ENCODE results near the gene PLCL2. TPM values are rescaled to one million over a fixed set of nuclear protein-coding genes. Genes with fewer than 3 reads are reported as not detected.

PLCL2 gene
- total and polyA plus RNA-seq, 2 donors (not counting 1 experiment from before 2014, with no cell fraction given), result 4.0 to 11.9 TPM

DNA sequence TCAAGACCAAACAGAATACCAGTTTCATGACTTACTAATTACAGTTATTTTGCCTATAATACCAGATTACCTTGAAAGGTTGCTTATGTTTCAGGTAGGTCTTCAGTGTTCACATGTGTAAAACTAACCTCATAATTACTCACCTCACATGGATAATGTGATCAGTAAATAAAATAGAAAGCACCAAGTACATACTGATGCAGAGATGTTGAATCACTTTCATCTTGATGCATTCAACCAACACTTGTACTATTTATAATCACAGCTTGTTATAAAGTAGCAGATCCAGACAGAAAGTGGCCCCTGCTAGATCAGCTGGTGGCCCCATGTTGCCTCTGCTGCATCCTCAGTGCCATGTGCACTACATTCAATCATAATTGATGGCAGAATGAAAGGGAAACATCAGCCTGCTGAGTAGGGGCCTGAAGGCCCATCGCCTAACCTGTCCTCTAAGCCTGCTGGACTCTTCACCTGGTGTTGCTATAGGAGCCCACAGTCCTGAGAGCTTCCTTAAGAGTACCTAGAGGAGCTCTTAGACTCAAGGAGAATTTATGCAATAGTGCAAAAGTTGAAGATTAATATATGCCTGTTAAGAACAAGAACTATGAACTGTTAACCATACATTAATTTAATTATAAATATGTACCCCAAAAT lies 154.3 kb downstream of the PLCL2 start:
- TF ChIP-seq EZH2 (IDR thresholded peaks at IDR 0.05; ENCODE audit: low read length, missing control alignments), result no peak
- TF ChIP-seq, protein P1, sequence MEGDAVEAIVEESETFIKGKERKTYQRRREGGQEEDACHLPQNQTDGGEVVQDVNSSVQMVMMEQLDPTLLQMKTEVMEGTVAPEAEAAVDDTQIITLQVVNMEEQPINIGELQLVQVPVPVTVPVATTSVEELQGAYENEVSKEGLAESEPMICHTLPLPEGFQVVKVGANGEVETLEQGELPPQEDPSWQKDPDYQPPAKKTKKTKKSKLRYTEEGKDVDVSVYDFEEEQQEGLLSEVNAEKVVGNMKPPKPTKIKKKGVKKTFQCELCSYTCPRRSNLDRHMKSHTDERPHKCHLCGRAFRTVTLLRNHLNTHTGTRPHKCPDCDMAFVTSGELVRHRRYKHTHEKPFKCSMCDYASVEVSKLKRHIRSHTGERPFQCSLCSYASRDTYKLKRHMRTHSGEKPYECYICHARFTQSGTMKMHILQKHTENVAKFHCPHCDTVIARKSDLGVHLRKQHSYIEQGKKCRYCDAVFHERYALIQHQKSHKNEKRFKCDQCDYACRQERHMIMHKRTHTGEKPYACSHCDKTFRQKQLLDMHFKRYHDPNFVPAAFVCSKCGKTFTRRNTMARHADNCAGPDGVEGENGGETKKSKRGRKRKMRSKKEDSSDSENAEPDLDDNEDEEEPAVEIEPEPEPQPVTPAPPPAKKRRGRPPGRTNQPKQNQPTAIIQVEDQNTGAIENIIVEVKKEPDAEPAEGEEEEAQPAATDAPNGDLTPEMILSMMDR (conservative IDR thresholded peaks at IDR 0.05 in 1 of 2, IDR thresholded peaks at IDR 0.05 in 1 of 2; ENCODE audit: low read depth in 1 of 2, low read length in 2 of 2), result no peak
- H3K4me2 ChIP-seq (ENCODE audit: extremely low read depth, insufficient read depth, low read length), result no peak overlapping the region

DNA sequence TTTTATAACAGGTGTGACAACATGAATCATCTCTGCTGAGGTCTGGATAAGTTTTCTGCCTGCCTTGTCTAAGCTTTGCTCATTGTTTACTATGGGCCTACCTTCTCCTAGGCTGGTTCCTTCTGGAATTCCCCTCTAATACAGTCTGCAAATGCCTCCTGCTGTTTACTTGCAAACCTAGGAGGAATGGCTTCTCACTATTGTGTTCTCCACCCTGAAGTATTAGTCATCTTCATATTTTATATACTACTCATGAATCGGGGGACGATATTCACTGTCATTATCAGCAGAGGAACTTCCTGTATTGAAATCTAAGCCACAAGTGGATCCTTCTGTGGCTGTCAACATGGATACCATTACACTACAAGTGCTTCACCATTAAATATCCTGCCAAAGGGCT lies 154.8 kb downstream of the PLCL2 start:
- no peaks in the 10 kb centered on the region for H3K36me3 ChIP-seq (ENCODE audit: control insufficient read depth, insufficient read depth, low read length)
- no peak for TF ChIP-seq EZH2 (IDR thresholded peaks at IDR 0.05; ENCODE audit: low read length, missing control alignments)
- TF ChIP-seq, protein P1 (conservative IDR thresholded peaks at IDR 0.05 in 1 of 2, IDR thresholded peaks at IDR 0.05 in 1 of 2; ENCODE audit: low read depth in 1 of 2, low read length in 2 of 2), result no peak
- no peak overlapping the region for H3K27ac ChIP-seq (ENCODE audit: insufficient read depth, low read length)
- H3K9me3 ChIP-seq (ENCODE audit: control insufficient read depth, insufficient read depth, low read depth, low read length), result no peaks in the 10 kb centered on the region
- no peak overlapping the region for H3K4me2 ChIP-seq (ENCODE audit: extremely low read depth, insufficient read depth, low read length)
- H3K27me3 ChIP-seq (ENCODE audit: control insufficient read depth, insufficient read depth, low read length), result no peaks in the 10 kb centered on the region
- H3K9ac ChIP-seq (ENCODE audit: insufficient read depth, low read length), result no peak overlapping the region
- no peak overlapping the region for H2AFZ ChIP-seq (ENCODE audit: low read length)
- no peaks in the 10 kb centered on the region for H3K4me1 ChIP-seq (ENCODE audit: control insufficient read depth, extremely low read depth, insufficient read depth, low read length)
- DNase-seq (ENCODE audit: low read depth in 2 of 2), result peak; percentile 66 to 96
- H3K4me3 ChIP-seq (replicated peaks in 1 of 4; ENCODE audit: control extremely low read depth in 1 of 4, insufficient read depth in 1 of 4, low read depth in 3 of 4, low read length in 4 of 4), result no peak overlapping the region
- H3K79me2 ChIP-seq (ENCODE audit: control insufficient read depth, insufficient read depth, low read length), result no peaks in the 10 kb centered on the region
- H4K20me1 ChIP-seq (ENCODE audit: control insufficient read depth, extremely low read depth, insufficient read depth, low read length), result no peaks in the 10 kb centered on the region

More for the DNA sequence above, 154.3 kb downstream of the PLCL2 start:
- no peak for DNase-seq (ENCODE audit: low read depth in 2 of 2)
- no peak overlapping the region for H3K27ac ChIP-seq (ENCODE audit: insufficient read depth, low read length)
- H3K27me3 ChIP-seq (ENCODE audit: control insufficient read depth, insufficient read depth, low read length), result no peaks in the 10 kb centered on the region
- no peak overlapping the region for H3K9ac ChIP-seq (ENCODE audit: insufficient read depth, low read length)
- no peaks in the 10 kb centered on the region for H3K36me3 ChIP-seq (ENCODE audit: control insufficient read depth, insufficient read depth, low read length)
- H2AFZ ChIP-seq (ENCODE audit: low read length), result no peak overlapping the region
- H3K4me3 ChIP-seq (replicated peaks in 1 of 4; ENCODE audit: control extremely low read depth in 1 of 4, insufficient read depth in 1 of 4, low read depth in 3 of 4, low read length in 4 of 4), result no peak overlapping the region
- no peaks in the 10 kb centered on the region for H3K9me3 ChIP-seq (ENCODE audit: control insufficient read depth, insufficient read depth, low read depth, low read length)
- H4K20me1 ChIP-seq (ENCODE audit: control insufficient read depth, extremely low read depth, insufficient read depth, low read length), result no peaks in the 10 kb centered on the region
- H3K4me1 ChIP-seq (ENCODE audit: control insufficient read depth, extremely low read depth, insufficient read depth, low read length), result no peaks in the 10 kb centered on the region
- H3K79me2 ChIP-seq (ENCODE audit: control insufficient read depth, insufficient read depth, low read length), result no peaks in the 10 kb centered on the region

DNA sequence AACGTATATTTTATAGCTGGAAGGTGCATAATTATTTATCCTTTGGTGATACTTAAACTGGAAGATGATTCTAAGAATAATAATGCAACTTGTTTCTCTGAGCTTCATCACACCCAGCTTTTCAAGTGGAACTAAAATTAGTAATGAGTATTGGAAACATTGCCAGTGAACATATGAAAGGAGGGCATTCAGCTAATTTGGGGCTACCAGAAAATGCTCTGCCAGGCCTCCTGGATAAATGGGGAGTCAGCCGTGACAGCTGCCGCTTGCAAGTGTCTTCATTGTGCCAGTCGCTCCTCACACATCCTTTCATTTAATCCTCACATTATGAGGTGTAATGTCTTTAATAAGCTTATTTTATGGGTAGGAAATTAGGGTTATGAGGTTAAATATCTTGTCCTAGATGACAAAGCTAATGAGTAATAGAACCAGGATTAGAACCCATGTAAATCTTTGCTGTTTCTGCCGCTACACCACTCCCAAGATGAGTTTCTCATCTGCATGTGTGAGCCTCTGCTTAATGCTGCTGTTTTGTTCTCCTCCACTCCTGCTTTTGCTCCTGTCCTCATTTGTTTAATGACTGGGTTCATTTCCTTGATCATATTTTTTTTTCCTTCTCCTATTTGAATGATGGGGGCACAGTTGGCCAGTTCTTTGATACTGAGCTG lies 155.7 kb downstream of the PLCL2 start:
- no peaks in the 10 kb centered on the region for H3K4me1 ChIP-seq (ENCODE audit: control insufficient read depth, extremely low read depth, insufficient read depth, low read length)
- H3K9me3 ChIP-seq (ENCODE audit: control insufficient read depth, insufficient read depth, low read depth, low read length), result no peaks in the 10 kb centered on the region
- H4K20me1 ChIP-seq (ENCODE audit: control insufficient read depth, extremely low read depth, insufficient read depth, low read length), result no peaks in the 10 kb centered on the region
- H3K4me2 ChIP-seq (ENCODE audit: extremely low read depth, insufficient read depth, low read length), result no peak overlapping the region
- no peak overlapping the region for H3K27ac ChIP-seq (ENCODE audit: insufficient read depth, low read length)
- no peaks in the 10 kb centered on the region for H3K27me3 ChIP-seq (ENCODE audit: control insufficient read depth, insufficient read depth, low read length)
- DNase-seq (ENCODE audit: low read depth in 2 of 2), result no peak
- TF ChIP-seq EZH2 (IDR thresholded peaks at IDR 0.05; ENCODE audit: low read length, missing control alignments), result no peak
- TF ChIP-seq, protein P1 (conservative IDR thresholded peaks at IDR 0.05 in 1 of 2, IDR thresholded peaks at IDR 0.05 in 1 of 2; ENCODE audit: low read depth in 1 of 2, low read length in 2 of 2), result no peak
- H3K4me3 ChIP-seq (replicated peaks in 1 of 4; ENCODE audit: control extremely low read depth in 1 of 4, insufficient read depth in 1 of 4, low read depth in 3 of 4, low read length in 4 of 4), result no peak overlapping the region
- no peaks in the 10 kb centered on the region for H3K79me2 ChIP-seq (ENCODE audit: control insufficient read depth, insufficient read depth, low read length)
- no peak overlapping the region for H3K9ac ChIP-seq (ENCODE audit: insufficient read depth, low read length)
- no peaks in the 10 kb centered on the region for H3K36me3 ChIP-seq (ENCODE audit: control insufficient read depth, insufficient read depth, low read length)
- no peak overlapping the region for H2AFZ ChIP-seq (ENCODE audit: low read length)
